Middle frontal gyrus (tissue), 1 donor: ENCODE results near the gene F2R.
"Not testable (repeated sequence)": the region's sequence is repeated elsewhere in the genome, so short reads cannot be mapped to it uniquely, and the experiment has no call there.

ENCODE experiments used
- DNase-seq: peaks from one replicate; pipeline ENCODE4 v3.0.0-alpha.2; 2015; ENCODE audit warnings: low spot score; ENCODE audit errors: extremely low spot score

The F2R gene

DNA sequence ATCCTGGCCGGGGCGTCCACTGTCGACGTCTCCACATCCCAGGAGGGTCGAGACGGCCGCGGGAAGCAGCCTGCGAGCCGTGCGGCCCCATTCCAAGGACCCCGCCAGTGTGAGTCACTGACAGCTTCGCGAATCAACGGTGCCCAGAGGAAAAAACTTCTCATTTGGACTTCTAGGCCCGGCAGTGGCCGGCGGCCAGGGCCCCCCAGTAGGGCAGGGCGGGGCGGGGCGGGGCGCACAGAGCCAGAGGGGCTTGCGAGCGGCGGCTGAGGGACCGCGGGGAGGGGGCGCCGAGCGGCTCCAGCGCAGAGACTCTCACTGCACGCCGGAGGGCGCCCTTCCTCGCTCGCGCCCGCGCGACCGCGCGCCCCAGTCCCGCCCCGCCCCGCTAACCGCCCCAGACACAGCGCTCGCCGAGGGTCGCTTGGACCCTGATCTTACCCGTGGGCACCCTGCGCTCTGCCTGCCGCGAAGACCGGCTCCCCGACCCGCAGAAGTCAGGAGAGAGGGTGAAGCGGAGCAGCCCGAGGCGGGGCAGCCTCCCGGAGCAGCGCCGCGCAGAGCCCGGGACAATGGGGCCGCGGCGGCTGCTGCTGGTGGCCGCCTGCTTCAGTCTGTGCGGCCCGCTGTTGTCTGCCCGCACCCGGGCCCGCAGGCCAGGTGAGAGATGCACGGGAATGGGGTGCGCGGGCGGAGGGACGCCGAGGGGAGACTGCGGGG, at the start of gene F2R:
Gene F2R, plus strand, starts transcription at position 391 of the 720 bp plus-strand sequence. Its CDS starts 182 bp downstream, at position 573.
- DNase-seq, result no peak

DNA sequence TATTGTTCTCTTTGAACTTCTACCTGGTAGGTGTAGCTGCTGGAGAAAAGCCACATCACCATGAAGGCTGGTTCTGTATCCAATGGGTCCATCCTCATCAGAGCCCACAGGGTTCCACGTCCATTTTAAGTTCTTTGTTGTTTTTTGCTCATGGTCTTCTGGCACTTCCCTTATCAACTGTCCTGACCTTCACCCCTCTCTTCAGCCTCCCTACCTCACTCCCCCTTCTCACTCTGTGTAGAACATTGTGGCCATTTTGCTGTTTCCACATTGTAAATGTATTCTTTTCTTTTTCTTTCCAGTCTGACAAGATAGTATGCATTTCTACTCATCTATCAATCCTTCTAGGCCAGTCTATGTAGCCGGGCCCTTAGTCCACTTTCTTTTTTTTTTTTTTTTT, 48.4 kb upstream of the F2R start:
- DNase-seq, result no peak

DNA sequence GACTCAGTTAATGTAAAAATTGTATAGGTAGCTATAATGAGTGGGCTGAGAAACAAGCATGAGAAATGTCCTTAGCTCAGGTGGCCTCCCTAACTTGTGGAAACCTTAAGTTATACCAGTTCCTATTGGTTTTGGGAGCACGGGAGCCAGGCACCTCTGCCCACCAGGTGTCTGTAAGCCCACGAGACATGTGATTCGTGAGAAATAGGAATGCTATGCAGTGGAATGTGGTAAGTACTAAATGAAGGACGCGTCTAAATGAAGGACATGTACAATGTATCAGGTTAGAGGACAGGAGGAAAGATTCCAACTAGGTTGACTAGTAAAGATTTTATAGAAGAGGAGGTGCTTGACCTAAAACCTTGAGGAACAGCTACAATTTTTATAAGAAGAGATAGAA, 46.7 kb upstream of the F2R start:
- DNase-seq, result no peak

DNA sequence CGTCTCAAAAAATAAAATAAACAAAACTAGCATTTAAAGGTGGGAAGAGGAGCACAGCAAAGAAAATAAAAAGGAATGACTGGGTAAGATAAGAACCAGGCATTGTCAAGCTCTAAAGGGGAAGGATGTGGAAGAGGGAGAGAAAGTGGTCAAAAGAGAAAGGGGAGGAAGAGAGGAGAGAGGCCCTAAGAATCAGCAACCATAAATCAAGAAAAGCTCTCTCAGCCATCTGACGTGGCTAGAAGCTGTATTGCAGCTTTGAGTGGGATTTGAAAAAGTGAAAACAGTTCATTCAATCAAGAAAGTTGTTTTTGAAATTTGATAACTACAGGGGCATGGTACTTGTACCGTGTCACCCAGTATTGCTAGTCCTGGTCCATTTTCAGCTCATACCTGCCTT, 45.4 kb upstream of the F2R start:
- no peak for DNase-seq

DNA sequence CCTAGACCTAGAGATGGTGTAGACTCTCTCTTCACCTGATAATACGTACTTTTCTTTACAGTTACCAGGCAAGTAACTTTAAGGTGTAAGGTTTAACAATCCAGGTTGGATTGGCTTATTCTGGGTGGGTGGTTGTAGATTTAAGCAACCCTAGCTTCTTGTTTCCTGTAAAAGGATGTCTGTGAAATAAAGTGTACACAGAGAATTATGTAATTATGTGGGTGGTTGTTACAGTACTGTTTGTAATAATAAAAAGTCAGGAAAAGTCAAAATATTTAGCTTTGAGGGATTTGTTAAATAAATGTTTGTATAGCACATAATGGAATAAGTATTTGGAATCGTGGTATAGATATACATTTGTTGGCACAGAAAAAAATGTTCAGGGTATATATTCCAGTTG, 43.7 kb upstream of the F2R start:
- DNase-seq, result no peak

DNA sequence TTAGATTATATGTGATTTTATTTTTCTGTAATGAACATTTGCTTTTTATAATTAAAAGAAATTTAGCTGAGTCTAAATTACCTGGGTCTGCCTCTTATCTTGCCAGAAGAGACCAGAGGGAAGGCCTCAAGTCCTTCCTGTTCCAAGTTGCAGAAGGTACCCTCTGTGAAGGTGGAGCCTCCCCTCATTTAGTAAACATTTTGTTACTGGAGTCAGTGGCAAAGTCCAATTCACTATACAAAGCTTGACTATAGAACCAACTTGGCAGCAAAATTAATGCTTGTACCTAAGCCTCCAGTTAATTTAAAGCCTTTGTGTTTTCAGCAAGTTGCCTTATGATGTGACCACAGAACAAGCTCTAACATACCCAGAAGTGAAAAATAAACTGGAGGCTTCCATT, 42.8 kb upstream of the F2R start:
- DNase-seq, result no peak

DNA sequence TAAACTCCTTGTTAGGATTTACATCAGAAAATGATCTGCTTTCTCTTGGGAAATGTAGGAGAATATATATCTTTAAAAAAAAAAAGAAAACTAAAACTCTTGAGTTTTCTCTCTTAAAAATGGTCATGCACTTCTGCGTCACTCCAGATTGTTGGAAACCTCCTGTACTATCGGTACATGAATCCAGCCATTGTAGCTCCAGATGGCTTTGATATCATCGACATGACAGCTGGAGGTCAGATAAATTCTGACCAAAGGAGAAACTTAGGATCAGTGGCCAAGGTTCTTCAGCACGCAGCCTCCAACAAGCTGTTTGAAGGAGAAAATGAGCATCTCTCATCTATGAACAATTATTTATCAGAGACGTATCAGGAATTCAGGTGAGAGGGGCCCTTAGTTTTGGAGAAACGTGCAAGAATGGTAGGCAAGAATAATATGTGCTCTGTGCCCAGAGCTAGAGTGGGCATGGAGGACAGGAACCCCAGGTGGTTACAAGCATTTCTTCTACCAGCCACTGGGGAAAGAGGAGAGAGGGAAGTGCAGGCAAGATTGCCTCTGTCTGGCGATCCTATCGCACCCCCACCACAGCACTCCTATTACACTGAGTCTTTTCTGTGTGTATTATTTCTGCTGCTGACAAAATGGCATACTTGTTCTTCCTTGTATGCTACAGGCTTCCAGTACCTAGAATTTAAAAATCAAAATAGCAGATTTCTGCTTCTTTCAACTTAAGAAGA, 41.4 kb upstream of the F2R start:
- DNase-seq, result no peak

DNA sequence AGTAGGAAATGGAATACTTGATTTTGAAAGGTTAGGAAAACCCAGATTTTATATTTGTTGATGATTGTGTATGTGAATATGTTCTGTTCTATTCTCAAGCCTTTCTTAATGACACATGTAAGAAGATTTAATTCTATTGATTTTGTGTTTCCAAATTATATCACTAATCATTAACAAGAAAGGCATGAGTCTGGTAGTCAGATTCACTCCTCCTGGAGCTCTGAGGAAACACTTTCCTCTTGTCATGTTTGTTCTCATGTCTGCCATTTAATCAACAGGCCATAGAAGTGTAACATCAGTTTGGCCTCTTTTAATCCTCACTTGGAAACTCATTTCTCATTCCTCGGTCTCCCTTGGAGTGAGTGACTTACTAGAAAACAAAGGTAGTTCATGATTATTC, 40.6 kb upstream of the F2R start:
- no peak for DNase-seq

DNA sequence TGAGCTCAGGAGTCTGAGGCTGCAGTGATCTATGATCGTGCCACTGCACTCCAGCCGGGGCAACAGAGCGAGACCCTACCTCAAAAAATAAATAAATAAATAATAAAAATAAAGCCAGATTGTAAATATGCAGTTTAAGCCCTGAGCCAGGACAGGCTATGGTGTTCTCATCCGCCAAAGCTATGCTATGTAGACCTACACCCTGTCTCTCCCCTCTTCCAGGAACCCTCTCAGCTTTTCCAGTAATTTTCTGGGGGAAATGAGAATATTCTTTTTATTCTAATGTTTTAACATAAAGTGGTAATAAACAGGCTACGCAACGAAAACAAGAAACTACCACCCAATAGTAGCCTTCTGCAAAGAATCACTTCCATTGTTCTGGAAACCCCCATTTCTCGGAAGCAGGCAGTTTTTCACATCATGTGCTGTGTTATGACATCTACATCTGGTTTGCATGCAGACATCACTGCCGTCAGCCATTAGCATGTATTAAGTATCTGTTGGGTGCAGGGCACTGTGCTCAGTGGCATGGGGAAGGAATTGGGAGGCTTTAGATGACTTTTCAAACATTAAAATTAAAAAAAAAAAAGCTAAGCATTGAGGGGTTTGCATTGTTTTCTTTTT, 38.0 kb upstream of the F2R start:
- no peak for DNase-seq

DNA sequence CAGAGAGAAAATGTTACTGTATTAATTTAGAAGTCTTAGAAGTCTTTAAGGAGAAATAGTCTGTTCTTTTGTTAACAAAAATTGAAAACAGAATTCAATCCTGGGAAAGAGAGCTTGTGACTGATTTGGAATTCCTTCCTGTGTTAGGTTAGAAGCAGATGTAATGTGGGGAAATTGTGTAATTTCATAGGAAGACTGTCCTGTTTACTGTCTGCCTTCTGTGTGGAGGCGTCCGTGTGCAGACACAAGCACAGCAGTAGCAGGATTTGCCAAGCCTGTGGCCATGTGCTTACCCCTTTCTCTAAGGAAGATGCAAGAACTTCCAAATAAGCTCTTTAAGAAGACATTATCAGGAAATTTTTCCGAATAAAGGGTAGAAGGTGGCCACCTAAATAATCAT, 36.7 kb upstream of the F2R start:
- no peak for DNase-seq

DNA sequence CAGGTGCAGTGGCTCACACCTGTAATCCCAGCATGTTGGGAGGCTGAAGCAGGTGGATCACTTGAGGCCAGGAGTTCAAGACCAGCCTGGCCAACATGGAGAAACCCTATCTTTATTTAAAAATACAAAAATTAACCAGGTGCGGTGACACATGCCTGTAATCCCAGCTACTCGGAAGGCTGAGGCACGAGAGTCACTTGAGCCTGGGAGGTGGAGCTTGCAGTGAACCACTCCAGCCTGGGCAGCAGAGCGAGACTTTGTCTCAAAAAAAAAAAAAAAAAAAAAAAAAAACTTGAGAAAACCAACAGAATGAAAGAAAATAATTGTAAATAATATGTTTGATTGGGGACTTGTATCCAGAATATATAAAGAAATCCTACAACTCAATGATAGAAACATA, 35.1 kb upstream of the F2R start:
- not testable (repeated sequence) for DNase-seq

DNA sequence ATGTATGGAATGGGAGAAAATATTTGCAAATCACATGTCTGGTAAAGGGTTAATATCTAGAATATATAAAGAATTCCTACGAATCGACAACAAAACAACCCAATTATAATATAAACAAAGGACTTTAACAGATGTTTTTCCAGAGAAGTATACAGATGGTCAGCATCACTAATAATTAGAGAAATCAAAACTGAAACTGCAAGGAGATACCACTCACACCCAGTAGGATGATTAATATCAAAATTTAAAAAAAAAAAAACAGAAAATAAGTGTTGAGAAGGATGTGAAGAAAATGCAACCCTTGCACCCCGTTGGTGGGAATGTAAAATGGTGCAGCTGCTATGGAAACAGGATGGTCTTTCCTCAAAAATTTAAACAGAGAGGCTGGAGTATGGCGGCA, 34.6 kb upstream of the F2R start:
- no peak for DNase-seq

DNA sequence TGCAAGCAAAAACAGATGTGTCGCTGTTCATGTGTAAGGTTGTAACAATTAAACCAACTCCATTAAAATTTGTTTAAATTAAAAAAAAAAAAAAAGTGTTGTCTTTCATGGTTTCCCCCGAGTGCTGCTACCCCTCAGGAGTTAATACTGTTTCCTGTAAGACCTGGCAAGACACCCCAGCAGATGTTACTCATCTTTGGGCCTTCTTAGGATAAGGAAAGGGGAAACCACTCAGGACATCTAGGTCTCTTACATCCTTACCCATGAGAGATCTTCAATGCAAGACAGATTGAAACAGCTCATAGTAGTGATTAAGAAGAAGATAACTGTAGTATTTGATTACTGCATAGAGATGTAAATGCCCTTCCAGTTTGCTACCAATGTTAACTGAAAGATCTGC, 33.5 kb upstream of the F2R start:
- DNase-seq, result no peak

DNA sequence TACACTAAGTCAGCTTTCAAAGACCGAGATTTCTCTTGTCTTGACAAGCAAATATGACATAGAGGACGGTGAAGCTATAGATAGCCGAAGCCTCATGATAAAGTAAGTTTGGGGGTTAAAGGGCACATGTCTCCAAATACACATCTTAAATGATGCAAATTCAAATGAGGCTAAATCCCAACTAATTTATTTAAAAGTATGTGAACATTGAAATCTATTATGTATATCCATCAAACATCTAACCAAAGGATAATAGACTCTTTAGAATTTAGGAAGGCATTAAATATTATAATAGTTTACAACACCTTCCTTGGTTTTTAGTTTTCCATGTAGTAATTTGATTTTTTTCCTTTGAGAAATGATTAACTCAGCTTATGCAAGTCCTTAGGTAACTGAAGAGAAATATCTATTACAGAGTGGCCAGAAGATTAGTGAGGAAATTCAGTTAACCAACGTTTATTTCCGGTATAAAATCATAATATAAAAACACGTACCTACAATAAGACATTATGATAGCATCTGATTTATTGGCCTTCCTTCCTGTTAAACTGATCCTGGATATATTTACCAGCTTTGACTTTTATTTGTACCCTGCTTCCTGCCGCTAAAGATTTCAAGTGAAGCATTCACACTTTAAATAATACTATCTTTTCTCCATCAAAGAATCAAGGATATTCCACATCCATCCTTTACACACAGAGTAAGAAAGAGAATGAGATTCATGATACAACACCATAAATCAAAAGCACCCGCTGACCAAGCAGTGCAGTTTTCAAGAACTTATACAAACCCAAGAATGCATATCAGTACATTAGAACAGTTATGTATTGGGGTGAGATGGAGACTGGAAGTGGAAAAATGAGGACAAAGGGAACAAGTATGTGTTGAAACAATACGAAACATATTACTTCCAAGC, 31.9 kb upstream of the F2R start:
- DNase-seq, result no peak

DNA sequence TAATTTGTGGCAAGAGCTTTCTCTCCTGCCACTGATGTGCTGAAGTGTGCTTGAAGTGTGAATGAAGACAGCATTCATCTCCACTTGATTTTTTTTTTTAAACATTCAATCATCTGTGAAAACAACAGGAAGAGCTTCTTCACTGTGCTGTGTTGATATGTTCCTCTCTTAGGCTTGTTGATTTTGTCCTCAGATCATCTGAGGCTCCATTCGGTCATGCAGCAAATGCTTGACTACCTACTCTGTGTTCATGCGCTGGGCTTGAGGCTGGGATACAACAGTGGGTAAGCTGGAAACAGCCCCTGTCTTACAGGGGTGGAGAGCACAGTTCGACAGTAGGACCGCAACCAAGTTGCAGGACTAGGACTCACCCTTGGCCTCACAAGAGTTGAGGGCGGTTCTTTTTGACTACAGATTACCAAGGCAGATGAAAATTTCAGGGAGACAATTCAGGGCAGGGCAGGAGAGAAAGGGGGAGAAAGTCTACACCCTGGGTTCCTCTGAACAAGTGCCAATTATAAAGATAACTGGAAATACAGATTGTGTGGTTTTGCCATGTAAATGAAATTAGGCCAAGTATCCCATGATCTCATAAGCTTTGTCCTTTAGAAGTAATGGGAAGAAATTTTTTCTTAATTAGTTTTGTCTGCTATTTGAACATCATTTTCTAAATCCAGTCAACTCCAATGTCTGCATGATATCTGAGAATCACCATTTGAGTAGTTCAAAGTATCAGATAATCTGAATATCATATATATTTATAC, 31.0 kb upstream of the F2R start:
- no peak for DNase-seq

DNA sequence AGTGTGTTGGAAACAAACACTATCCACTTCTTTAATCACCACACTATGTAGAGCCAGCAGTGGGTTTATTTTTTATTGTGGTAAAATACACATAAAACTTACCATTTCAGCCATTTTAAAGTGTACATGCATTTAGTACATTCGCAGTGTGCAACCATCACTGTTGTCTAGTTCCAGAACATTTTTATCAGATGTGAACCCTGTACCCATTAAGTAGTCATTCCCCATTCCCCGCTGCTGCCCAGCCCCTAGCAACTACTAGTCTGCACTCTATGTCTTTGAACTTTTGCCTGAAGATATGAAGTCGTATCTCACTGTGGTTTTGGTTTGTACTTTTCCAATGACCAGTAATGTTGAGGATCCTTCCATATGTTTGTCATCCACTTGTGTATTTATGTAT, 30.2 kb upstream of the F2R start:
- no peak for DNase-seq

DNA sequence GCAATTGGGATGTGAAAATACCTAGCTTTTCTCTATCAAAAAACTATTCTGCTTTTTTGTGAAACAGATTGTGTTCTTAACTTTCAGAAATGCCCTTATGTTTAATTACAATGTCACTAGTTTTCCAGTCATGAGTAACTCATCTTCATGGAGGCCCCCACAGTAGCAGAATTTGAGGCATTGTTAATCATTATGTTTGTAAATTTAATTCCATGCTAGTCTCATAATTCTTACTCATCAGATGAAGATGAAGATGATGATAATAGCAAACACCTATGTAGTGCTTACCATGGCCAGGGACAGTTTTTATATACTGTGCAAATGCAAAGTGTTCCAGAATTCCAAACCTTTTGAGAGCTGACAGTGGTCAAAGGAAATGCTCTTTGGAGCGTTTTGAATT, 27.7 kb upstream of the F2R start:
- no peak for DNase-seq

DNA sequence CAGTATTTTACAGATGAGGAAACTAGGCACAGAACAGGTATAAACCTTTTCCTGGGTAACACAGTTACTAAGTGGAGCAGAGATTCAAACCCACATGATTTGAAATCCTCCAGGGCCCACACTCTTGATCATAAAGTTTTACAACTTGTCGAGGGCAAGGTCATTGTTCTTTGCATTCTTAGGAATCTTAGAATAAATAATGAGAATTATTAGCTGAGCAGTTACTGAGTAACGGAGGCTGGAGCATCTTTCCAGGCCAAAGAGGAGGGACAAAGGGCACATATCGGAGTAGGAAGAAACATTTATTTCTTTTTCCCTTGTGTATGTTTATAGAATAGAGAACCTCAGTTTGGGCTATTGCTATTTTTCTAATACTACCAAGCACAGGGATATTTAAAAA, 27.1 kb upstream of the F2R start:
- DNase-seq, result no peak

DNA sequence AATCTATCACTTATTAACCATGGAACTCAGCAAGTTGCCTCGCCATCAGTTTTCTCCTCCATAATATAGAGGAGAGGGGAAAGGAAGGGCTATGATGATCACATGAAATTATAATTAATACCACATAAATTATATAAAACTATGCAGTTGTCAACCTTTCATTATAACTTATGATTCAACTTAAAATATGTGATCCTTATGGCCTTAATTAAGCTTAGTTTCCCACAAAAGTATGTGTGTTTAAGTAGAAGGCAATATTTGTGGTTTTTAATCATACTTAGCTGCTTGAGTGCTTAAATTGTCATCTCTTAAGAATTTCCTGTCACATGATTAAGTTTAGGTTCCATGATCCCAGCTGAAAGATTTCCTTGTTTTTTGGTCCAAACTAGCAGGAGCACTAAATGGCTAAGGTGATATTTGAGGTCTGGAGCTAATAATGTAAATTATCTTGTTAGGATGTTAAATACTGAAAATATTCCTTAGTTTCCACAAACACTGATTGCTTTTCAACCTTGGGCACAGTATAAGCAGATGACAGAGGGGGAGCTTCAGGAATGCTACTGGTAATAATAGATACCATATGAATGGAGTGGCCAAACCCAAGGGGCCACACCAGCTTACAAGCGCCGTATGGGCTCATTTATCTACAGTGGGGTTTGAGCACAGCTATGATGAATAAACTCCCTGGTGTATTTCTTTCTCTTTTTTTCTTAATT, 26.4 kb upstream of the F2R start:
- DNase-seq, result no peak

DNA sequence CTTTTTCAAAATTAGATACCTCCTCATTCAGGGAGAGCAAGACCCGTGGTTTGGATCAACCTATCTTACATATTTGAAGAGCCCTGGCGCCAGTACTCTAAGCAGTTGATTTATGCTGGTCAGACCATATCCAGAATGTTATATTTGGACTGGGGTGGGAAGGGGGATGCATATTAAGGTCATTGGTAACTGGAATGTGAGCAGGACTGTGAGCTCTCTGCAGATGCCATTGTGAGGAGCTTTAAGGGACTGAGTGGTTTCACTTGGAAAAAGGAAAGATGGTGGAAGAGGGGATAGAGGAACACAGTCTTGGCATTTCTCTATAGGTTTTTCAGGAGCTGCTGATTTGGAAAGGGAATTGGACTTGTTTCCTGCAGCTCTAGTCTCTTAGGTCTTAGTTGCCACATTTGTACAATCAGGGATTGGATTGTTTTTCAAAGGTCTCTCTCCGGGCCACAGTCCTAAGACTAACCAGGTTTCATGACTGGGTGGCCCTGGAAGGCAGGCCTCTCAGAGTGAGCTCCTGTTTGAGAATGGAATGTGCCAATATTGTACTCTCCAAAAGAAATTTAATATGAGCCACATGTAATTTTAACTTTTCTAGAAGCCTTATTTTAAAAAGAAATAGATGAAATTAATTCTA, 25.8 kb upstream of the F2R start:
- no peak for DNase-seq
